B cell (primary cell): ENCODE results near the gene CFAP74. TPM values are rescaled to one million over a fixed set of nuclear protein-coding genes. Genes with fewer than 3 reads are reported as not detected.

Source experiments
- ATAC-seq: fragments of 200-7000 bp; cut with Tn5 transposase; one replicate; pipeline ENCODE4 v1.10.0; 2021; ENCODE audit warnings: low read depth, mild to moderate bottlenecking, moderate number of reproducible peaks, moderate library complexity
- CTCF ChIA-PET: fragments of 350-600 bp; sonication (Branson Sonifier 250); formaldehyde crosslinking; loops from one replicate; lab custom pipeline; 2021; ENCODE audit warnings: antibody characterized with exemption, inconsistent platforms; lab: Charles Lee
- POLR2A ChIA-PET: fragments of 350-600 bp; sonication (Branson Sonifier 250); formaldehyde crosslinking; loops from one replicate; lab custom pipeline; 2021; ENCODE audit warnings: antibody characterized with exemption; lab: Charles Lee
- DNase-seq: peaks from one replicate; pipeline ENCODE4 v3.0.0; 2013
- H2AFZ ChIP-seq: 2 replicates; pipeline ENCODE4 v1.6.1; 2012; ENCODE audit warnings: mild to moderate bottlenecking, low read depth, low read length; ENCODE audit not compliant: insufficient read depth, poor library complexity, severe bottlenecking
- H3K27ac ChIP-seq, 2 donors: 1 replicate in 1 of 2; 2 replicates in 1 of 2; pipeline ENCODE4 v1.5.1; 2012 to 2013; ENCODE audit warnings: low read length in 2 of 2, mild to moderate bottlenecking in 2 of 2, moderate library complexity in 1 of 2
- H3K27me3 ChIP-seq, 4 experiments: fragments of 200-600 bp in 1 of 4; sonication (generic) in 1 of 4; replicated peaks in 1 of 4; 1 replicate in 2 of 4; 2 replicates in 2 of 4; pipeline versions ENCODE4 v1.6.1 to v1.7.0; 2013 to 2016; ENCODE audit warnings: low read length in 3 of 4, mild to moderate bottlenecking in 2 of 4, mixed read lengths in 1 of 4, moderate library complexity in 1 of 4; ENCODE audit not compliant: insufficient read depth in 4 of 4, control insufficient read depth in 3 of 4; ENCODE audit errors: control extremely low read depth in 1 of 4
- H3K36me3 ChIP-seq, 2 experiments: replicated peaks in 1 of 2; 1 replicate in 1 of 2; 2 replicates in 1 of 2; pipeline versions ENCODE4 v1.6.1 to v1.7.1; 2013; ENCODE audit warnings: low read length in 1 of 2; ENCODE audit not compliant: insufficient read depth in 2 of 2, control insufficient read depth in 1 of 2; ENCODE audit errors: control extremely low read depth in 1 of 2, extremely low read depth in 1 of 2
- H3K4me1 ChIP-seq, 2 donors: fragments of 200-600 bp in 1 of 2; sonication (generic) in 1 of 2; 1 replicate in 1 of 2; 2 replicates in 1 of 2; pipeline versions ENCODE4 v1.5.1 to v1.6.1; 2013 to 2017; ENCODE audit warnings: low read length in 2 of 2; ENCODE audit not compliant: control insufficient read depth in 2 of 2, insufficient read depth in 2 of 2
- H3K4me2 ChIP-seq: replicated peaks from 2 replicates; pipeline ENCODE3; 2012; ENCODE audit warnings: mild to moderate bottlenecking, low read depth, low read length; ENCODE audit not compliant: poor library complexity, severe bottlenecking
- H3K4me3 ChIP-seq, 5 experiments: fragments of 200-600 bp in 1 of 5; sonication (generic) in 1 of 5; 1 replicate in 3 of 5; 2 replicates in 2 of 5; pipeline versions ENCODE4 v1.5.1 to v1.7.0; 2011 to 2016; ENCODE audit warnings: low read length in 4 of 5, mild to moderate bottlenecking in 4 of 5, low read depth in 2 of 5, control low read depth in 1 of 5, moderate library complexity in 1 of 5; ENCODE audit not compliant: insufficient read depth in 1 of 5; ENCODE audit errors: control extremely low read depth in 1 of 5, extremely low read depth in 1 of 5
- H3K79me2 ChIP-seq: fragments of 200-600 bp; sonication (generic); one replicate; pipeline ENCODE4 v1.6.0; 2016; ENCODE audit warnings: low read length; ENCODE audit not compliant: control insufficient read depth, insufficient read depth
- H3K9ac ChIP-seq: fragments of 200-600 bp; sonication (generic); 2 replicates; pipeline ENCODE4 v1.6.1; 2017; ENCODE audit warnings: mild to moderate bottlenecking, low read length, moderate library complexity
- H3K9me3 ChIP-seq, 3 donors: one replicate each; pipeline versions ENCODE4 v1.6.1 to v1.7.1; 2013; ENCODE audit warnings: low read length in 2 of 3; ENCODE audit not compliant: control insufficient read depth in 2 of 3, insufficient read depth in 1 of 3; ENCODE audit errors: control extremely low read depth in 1 of 3
- H4K20me1 ChIP-seq: 2 replicates; pipeline ENCODE4 v1.6.0; 2012; ENCODE audit warnings: mild to moderate bottlenecking, low read length; ENCODE audit not compliant: insufficient read depth, control insufficient read depth, poor library complexity, severe bottlenecking
- H3K27ac Mint-ChIP-seq: one replicate; pipeline ENCODE4 v1.8.0; 2021; ENCODE audit warnings: mixed read lengths
- H3K27me3 Mint-ChIP-seq: one replicate; pipeline ENCODE4 v1.8.0; 2021; ENCODE audit warnings: mixed read lengths
- H3K4me1 Mint-ChIP-seq: one replicate; pipeline ENCODE4 v1.8.0; 2021; ENCODE audit warnings: mixed read lengths
- H3K4me3 Mint-ChIP-seq: one replicate; pipeline ENCODE4 v1.8.0; 2021; ENCODE audit warnings: mixed read lengths
- H3K9me3 Mint-ChIP-seq: one replicate; pipeline ENCODE4 v1.8.0; 2022; ENCODE audit warnings: mixed read lengths; ENCODE audit not compliant: insufficient read depth
- CTCF ChIP-seq: fragments of 200-600 bp; IDR thresholded peaks from one replicate; pipeline ENCODE4 v1.8.0; 2022; ENCODE audit warnings: antibody characterized with exemption, mild to moderate bottlenecking
- EZH2 ChIP-seq: IDR thresholded peaks from 2 replicates; pipeline ENCODE4 v1.6.1; 2012; ENCODE audit warnings: borderline replicate concordance, low read depth, mild to moderate bottlenecking, moderate library complexity, low read length; ENCODE audit not compliant: insufficient read depth, poor library complexity, severe bottlenecking
- WGBS: methylation state at CpG from one replicate; pipeline ENCODE4 v1.1.5; 2013; ENCODE audit warnings: missing lambda C conversion rate; ENCODE audit not compliant: insufficient coverage; 5-methylcytosine and 5-hydroxymethylcytosine counted together
- intact Hi-C: fragments of 100-400 bp; cut with micrococcal nuclease; formaldehyde crosslinking; loops from one replicate; pipeline ENCODE4 v1.10.0; 2022
- polyA plus RNA-seq: library from polyadenylated mRNA; depleted of rRNA; stranded (reverse); fragments of >200 nt; gene quantifications from 2 replicates; pipeline ENCODE4 v1.2.3, GENCODE V29; 2012
- total RNA-seq, 2 donors: library from RNA; stranded (reverse); fragments of 120-200 nt in 1 of 2; gene quantifications; 1 replicate in 1 of 2; 2 replicates in 1 of 2; pipeline versions ENCODE4 v1.2.3 to v1.2.4, GENCODE V29; 2013 to 2022

Gene CFAP74
- total and polyA plus RNA-seq, 2 donors (not counting 1 experiment from before 2014, with no cell fraction given), result not detected

DNA sequence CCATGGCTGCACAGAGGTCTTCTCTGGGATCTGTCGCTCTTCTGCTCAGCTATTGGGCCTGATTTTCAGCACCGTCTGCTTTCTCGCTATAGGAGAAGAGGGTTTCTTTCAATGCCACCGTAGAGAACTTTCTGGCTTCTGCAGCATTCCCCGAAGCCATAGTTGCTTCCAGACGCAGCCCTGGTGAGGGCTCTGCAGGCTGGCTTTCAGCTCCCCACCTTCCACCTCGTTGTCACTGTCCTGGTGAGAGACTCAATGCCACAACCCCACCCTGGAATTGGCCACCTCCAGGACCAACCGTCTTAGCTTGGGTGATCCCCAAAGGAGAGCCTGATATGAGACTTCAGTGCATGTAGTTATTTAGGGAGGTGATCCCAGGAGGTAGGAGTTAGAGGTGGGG is 34.6 kb upstream of the CFAP74 start:
- no peak overlapping the region for H3K9ac ChIP-seq
- Mint-ChIP-seq H3K27ac (no peak overlapping the region), H3K9me3 (no peaks in the 10 kb centered on the region), H3K4me3 (no peak overlapping the region), H3K27me3 (peaks cover 3% of the 10 kb centered on the region), H3K4me1 (no peaks in the 10 kb centered on the region)
- no peak overlapping the region for H3K27ac ChIP-seq
- peaks cover 0 to 4% (median 0%) of the 10 kb centered on the region in 3 donors for H3K9me3 ChIP-seq
- no peak for TF ChIP-seq CTCF
- TF ChIP-seq EZH2, result no peak
- DNase-seq (no peak), ATAC-seq (no peak)
- CTCF ChIA-PET, result interaction anchor here (0.8 kb wide), 1 partner anchor 8 kb away, joined by 4 read pairs; no protein-coding TSS in a partner anchor
- no peaks in the 10 kb centered on the region for H3K4me1 ChIP-seq
- POLR2A ChIA-PET, result no interaction called here
- H3K36me3 ChIP-seq, result no peaks in the 10 kb centered on the region
- no peak overlapping the region for H3K4me2 ChIP-seq
- peaks cover 0 to 3% (median 0%) of the 10 kb centered on the region in 4 experiments for H3K27me3 ChIP-seq
- H4K20me1 ChIP-seq, result no peaks in the 10 kb centered on the region
- no peaks in the 10 kb centered on the region for H3K79me2 ChIP-seq
- no peak overlapping the region for H3K4me3 ChIP-seq
- intact Hi-C loops, result no loop called here
- no peak overlapping the region for H2AFZ ChIP-seq
- WGBS, result 100% methylated on average over 7 of the region's 8 CpGs

- TF ChIP-seq EZH2 (no peak), CTCF (no peak)
- H3K9me3 ChIP-seq, result peaks cover 0 to 4% (median 0%) of the 10 kb centered on the region in 3 donors
- H3K4me2 ChIP-seq, result no peak overlapping the region
- H3K4me1 Mint-ChIP-seq, result no peaks in the 10 kb centered on the region
- H3K4me1 ChIP-seq, result no peaks in the 10 kb centered on the region
- no peaks in the 10 kb centered on the region for H3K9me3 Mint-ChIP-seq
- no peaks in the 10 kb centered on the region for H3K79me2 ChIP-seq
- H3K27ac ChIP-seq, result no peak overlapping the region
- H3K27me3 Mint-ChIP-seq, result peaks cover 3% of the 10 kb centered on the region
- DNase-seq, result no peak
- no peak overlapping the region for H2AFZ ChIP-seq
- ChIA-PET CTCF (interaction anchor here (0.8 kb wide), 1 partner anchor 9 kb away, joined by 4 read pairs; no protein-coding TSS in a partner anchor), POLR2A (no interaction called here)
- H3K27me3 ChIP-seq, result peaks cover 0 to 3% (median 0%) of the 10 kb centered on the region in 4 experiments
- no peak overlapping the region for H3K9ac ChIP-seq
- ATAC-seq, result no peak
- intact Hi-C loops, result no loop called here
- H4K20me1 ChIP-seq, result no peaks in the 10 kb centered on the region
- WGBS, result 86% methylated on average over 18 of the region's 18 CpGs
- no peak overlapping the region for H3K4me3 Mint-ChIP-seq
- no peak overlapping the region for H3K27ac Mint-ChIP-seq
- H3K36me3 ChIP-seq, result no peaks in the 10 kb centered on the region
- H3K4me3 ChIP-seq, result no peak overlapping the region
These were observed 33.9 kb upstream of the CFAP74 start for GRCh38 chr1:2037314-2037979.
